Rectal smooth muscle tissue (tissue), 1 donor: ENCODE measurements around the gene RFC1.
"Not testable (repeated sequence)": the region's sequence is repeated elsewhere in the genome, so short reads cannot be mapped to it uniquely, and the experiment has no call there.

Experiments
- H3K27ac ChIP-seq: one replicate; pipeline ENCODE4 v1.7.0; 2013; ENCODE audit warnings: low read depth, low read length, inconsistent platforms
- H3K27me3 ChIP-seq: one replicate; pipeline ENCODE4 v1.7.0; 2013; ENCODE audit warnings: low read length; ENCODE audit not compliant: control insufficient read depth, insufficient read depth
- H3K36me3 ChIP-seq: one replicate; pipeline ENCODE4 v1.7.0; 2013; ENCODE audit warnings: low read length; ENCODE audit not compliant: control insufficient read depth, insufficient read depth
- H3K4me1 ChIP-seq: one replicate; pipeline ENCODE4 v1.7.0; 2013; ENCODE audit warnings: low read length; ENCODE audit not compliant: control insufficient read depth, insufficient read depth
- H3K4me3 ChIP-seq: one replicate; pipeline ENCODE4 v1.7.0; 2013; ENCODE audit warnings: low read length
- H3K9ac ChIP-seq: one replicate; pipeline ENCODE4 v1.7.0; 2013; ENCODE audit warnings: low read length

RFC1 gene

DNA sequence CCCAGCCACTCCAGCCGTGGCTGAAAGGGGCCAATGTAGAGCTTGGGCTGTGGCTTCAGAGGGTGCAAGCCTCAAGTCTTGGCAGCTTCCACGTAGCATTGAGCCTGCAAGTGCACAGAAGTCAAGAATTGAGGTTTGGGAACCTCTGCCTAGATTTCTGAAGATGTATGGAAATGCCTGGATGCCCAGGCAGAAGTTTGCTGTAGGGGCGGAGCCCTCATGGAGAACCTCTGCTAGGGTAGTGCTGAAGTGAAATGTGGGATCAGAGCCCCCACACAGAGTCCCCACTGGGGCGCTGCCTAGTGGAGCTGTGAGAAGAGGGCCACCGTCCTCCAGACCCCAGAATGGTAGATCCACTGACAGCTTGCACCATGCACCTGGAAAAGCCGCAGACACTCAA is 5.0 kb upstream of the RFC1 start:
- H3K4me1 ChIP-seq, H3K27me3 ChIP-seq, H3K27ac ChIP-seq, H3K4me3 ChIP-seq, H3K36me3 ChIP-seq, H3K9ac ChIP-seq: not testable (repeated sequence)

DNA sequence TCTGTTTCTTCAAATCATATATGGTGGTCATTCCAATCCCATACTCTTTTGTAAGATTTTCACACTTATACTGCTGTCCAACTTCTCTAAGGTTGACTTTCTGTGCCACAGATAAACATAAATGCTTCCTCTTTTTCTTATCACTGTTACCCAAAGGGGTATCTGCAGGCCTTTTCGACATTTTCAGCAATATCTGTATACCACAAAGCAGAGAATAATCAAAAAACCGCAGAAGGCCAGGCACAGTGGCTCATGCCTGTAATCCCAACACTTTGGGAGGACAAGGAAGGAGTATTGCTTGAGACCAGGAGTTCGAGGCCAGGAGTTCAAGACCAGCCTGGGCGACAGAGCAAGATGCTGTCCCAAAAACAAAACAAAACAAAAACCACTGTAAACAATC is 3.1 kb upstream of the RFC1 start:
- H3K4me1 ChIP-seq = no peaks in the 10 kb centered on the region
- H3K27ac ChIP-seq = no peak overlapping the region
- H3K4me3 ChIP-seq = no peak overlapping the region
- no peaks in the 10 kb centered on the region for H3K36me3 ChIP-seq
- H3K9ac ChIP-seq = no peak overlapping the region
- no peaks in the 10 kb centered on the region for H3K27me3 ChIP-seq

DNA sequence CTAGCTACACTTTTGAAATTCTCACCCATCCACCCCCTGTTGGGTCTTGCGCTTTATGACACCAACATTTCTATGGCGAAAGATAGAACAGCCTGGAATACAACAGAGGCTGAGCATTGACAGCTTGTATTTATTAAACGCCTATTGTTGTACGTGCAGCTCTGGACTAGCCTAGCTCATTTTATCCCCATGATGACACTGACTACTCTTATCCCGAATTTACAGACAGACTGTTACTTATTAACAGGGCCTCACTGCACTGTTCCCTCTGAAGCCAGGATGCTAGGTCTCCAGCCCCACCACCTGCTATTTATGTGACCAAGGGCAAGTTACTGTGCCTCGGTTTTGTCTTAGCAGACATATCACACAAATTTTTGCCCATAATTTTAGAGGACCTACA is 1.0 kb upstream of the RFC1 start:
- no peaks in the 10 kb centered on the region for H3K4me1 ChIP-seq
- H3K4me3 ChIP-seq = no peak overlapping the region
- H3K9ac ChIP-seq = no peak overlapping the region
- H3K27me3 ChIP-seq = no peaks in the 10 kb centered on the region
- H3K36me3 ChIP-seq = no peaks in the 10 kb centered on the region
- H3K27ac ChIP-seq = no peak overlapping the region

- H3K4me1 ChIP-seq = no peaks in the 10 kb centered on the region
- peak overlapping the region; percentile 87 for H3K27ac ChIP-seq
- H3K4me3 ChIP-seq = peak overlapping the region; percentile 95
- H3K36me3 ChIP-seq = no peaks in the 10 kb centered on the region
- no peaks in the 10 kb centered on the region for H3K27me3 ChIP-seq
- H3K9ac ChIP-seq = no peak overlapping the region
Measured at GRCh38 chr4:39365360-39365759, 802 bp downstream of the RFC1 start.

DNA sequence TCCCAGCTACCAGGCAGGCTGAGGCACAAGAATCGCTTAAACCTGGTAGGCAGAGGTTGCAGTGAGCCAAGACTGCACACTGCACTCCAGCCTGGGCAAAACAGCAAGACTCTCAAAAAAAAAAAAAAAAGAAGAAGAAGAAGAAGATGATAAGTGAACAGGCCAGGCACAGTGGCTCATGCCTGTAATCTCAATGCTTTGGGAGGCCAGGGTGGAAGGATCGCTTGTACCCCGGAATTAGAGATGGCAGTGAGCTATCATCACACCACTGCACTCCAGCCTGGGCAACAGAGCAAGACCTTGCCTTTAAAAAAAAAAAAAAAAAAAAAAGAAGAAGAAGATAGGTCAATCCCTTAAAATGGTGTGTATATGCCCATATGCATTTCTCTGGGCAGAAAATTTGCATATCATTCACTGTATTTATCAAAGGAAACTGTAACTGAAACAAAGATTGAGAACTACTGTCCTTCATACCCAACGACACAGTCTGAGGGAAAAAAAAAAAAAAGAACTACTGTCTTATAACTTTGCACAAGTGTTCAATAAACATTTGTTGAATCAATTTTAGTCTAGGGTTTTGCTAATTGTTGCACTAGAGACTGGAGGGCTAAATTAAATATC is 2.3 kb downstream of the RFC1 start:
- no peak overlapping the region for H3K9ac ChIP-seq

GRCh38 chr4:39362827-39363226 is 3.3 kb downstream of the RFC1 start:
- no peaks in the 10 kb centered on the region for H3K27me3 ChIP-seq
- no peak overlapping the region for H3K9ac ChIP-seq
- no peaks in the 10 kb centered on the region for H3K36me3 ChIP-seq
- H3K4me3 ChIP-seq = no peak overlapping the region
- H3K27ac ChIP-seq = no peak overlapping the region
- no peaks in the 10 kb centered on the region for H3K4me1 ChIP-seq

More for the DNA sequence above, 2.3 kb downstream of the RFC1 start:
- no peaks in the 10 kb centered on the region for H3K36me3 ChIP-seq
- H3K27ac ChIP-seq = no peak overlapping the region
- no peak overlapping the region for H3K4me3 ChIP-seq
- no peaks in the 10 kb centered on the region for H3K27me3 ChIP-seq
- no peaks in the 10 kb centered on the region for H3K4me1 ChIP-seq

GRCh38 chr4:39360611-39361010 is 5.6 kb downstream of the RFC1 start:
- not testable (repeated sequence) for H3K4me3 ChIP-seq, H3K27me3 ChIP-seq, H3K9ac ChIP-seq, H3K27ac ChIP-seq, H3K4me1 ChIP-seq, H3K36me3 ChIP-seq

DNA sequence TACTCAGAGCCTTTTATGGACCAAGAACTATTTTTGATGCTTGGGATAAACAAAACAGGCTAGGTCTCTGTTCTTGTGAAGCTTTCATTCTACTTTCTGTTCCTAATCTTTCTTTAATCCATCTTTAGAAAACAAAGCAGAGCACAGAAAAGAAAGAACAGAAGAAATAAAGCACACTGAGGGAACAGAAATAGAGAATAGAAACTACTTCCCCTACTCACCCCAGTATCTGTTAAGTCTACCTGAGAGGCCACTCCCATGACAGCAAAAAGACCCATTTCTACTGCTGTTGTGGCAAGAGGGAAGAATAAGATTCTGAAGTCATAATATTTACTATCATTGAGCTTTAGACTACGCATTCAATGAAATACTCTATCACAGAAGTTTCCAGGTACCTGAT is 9.2 kb downstream of the RFC1 start:
- Histone ChIP-seq H3K27ac (peak overlapping the region; percentile 14), H3K4me1 (peaks cover 6% of the 10 kb centered on the region), H3K9ac (no peak overlapping the region), H3K36me3 (no peaks in the 10 kb centered on the region), H3K4me3 (no peak overlapping the region), H3K27me3 (no peaks in the 10 kb centered on the region)

- peak overlapping the region; percentile 60 for H3K4me3 ChIP-seq
Measured at GRCh38 chr4:39354254-39354552, 12.0 kb downstream of the RFC1 start.

GRCh38 chr4:39353478-39354253 is 12.5 kb downstream of the RFC1 start:
- Histone ChIP-seq H3K27me3 (no peaks in the 10 kb centered on the region), H3K9ac (no peak overlapping the region), H3K36me3 (peaks cover 2% of the 10 kb centered on the region), H3K4me3 (peak overlapping the region; percentile 60), H3K27ac (peak overlapping the region; percentile 72), H3K4me1 (peaks cover 7% of the 10 kb centered on the region)

More at GRCh38 chr4:39354254-39354552, 12.0 kb downstream of the RFC1 start:
- Histone ChIP-seq H3K36me3 (peaks cover 2% of the 10 kb centered on the region), H3K27me3 (no peaks in the 10 kb centered on the region), H3K9ac (no peak overlapping the region), H3K27ac (peak overlapping the region; percentile 72), H3K4me1 (peaks cover 7% of the 10 kb centered on the region)

DNA sequence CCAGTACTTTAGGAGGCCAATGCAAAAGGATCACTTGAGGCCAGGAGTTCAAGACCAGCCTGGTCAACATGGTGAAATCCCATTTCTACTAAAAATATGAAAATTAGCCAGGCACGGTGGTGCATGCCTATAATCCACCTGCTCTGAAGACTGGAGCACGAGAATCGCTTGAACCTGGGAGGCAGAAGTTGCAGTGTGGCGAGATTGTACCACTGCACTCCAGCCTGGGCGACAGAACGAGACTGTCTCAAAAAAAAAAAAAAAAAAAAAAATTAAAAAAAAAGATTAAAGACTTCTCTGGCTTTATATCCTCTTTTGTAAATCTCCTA is 13.0 kb downstream of the RFC1 start:
- H3K27me3 ChIP-seq, H3K9ac ChIP-seq, H3K36me3 ChIP-seq, H3K4me1 ChIP-seq: not testable (repeated sequence)
- peak overlapping the region; percentile 60 for H3K4me3 ChIP-seq
- peak overlapping the region; percentile 72 for H3K27ac ChIP-seq

DNA sequence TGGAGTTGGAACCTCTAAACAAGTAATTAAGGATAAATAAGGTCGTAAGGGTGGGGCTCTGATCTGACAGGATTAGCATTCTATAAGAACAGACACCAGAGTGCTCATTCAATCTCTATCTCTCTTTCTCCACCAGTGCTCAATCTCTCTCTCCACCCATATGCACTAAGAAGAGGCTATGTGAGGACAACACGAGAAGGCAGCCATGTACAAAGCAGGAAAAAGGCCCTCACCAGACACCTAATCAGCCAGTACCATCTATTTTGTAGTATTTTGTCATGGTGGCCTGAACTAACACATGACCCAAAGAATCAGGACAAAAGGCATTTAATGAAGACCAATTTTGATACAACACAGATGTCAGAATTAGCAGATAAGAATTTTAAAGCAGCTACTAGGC is 16.8 kb downstream of the RFC1 start:
- Histone ChIP-seq H3K27ac (no peak overlapping the region), H3K4me3 (no peak overlapping the region), H3K9ac (no peak overlapping the region), H3K36me3 (peaks cover 2% of the 10 kb centered on the region), H3K4me1 (peaks cover 6% of the 10 kb centered on the region), H3K27me3 (no peaks in the 10 kb centered on the region)
